Measurements from ENCODE around the gene TNKS2. TPM values are rescaled to one million over a fixed set of nuclear protein-coding genes. Genes with fewer than 3 reads are reported as not detected.

TNKS2 gene
- total and polyA plus RNA-seq, 10 donors = 12.4 to 78.2 (median 55.6) TPM

DNA sequence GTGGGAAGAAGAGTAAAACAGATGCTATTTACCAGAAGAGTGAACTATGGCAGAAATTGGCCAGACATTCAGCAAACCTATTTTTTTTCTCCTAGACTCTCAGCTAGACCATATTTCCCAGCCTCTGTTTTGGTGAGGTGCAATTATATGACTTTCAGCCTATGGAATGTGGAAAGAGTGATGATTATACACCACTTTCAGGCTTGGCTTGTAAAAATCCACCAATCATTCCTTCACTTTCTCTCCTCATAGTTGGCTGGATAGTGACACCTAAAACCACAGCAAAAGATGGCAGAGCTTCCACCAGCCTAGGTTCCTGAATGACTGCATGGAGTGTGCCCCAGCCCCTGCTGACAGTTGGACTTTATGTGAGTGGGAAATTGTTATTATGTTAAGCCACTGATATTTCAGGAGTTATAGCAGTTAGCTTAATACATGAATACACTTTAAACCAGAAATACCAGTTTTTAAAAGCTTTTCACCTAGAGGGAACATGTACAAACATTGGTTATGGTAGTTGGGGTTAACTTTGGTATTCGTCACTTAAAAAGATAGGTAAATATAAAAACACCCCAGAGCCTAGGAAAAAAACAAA, 19.1 kb upstream of the TNKS2 start:
- H3K27ac ChIP-seq = no peak overlapping the region
- intact Hi-C loops (cut with DNase I; ENCODE audit: low total_unique reads) = no loop called here
- no peaks in the 10 kb centered on the region for H3K4me1 ChIP-seq
- H3K36me3 ChIP-seq = no peaks in the 10 kb centered on the region
- peaks cover 0 to 7% (median 0%) of the 10 kb centered on the region in 7 donors for H3K27me3 ChIP-seq (replicated peaks in 1 of 7)
- WGBS, 5 donors = 93 to 98% (median 93%) methylated on average over 1 of the region's 1 CpG
- H3K9me3 ChIP-seq = no peaks in the 10 kb centered on the region
- no peak overlapping the region for H3K4me3 ChIP-seq
- no peak for DNase-seq
- TF ChIP-seq, protein P1, sequence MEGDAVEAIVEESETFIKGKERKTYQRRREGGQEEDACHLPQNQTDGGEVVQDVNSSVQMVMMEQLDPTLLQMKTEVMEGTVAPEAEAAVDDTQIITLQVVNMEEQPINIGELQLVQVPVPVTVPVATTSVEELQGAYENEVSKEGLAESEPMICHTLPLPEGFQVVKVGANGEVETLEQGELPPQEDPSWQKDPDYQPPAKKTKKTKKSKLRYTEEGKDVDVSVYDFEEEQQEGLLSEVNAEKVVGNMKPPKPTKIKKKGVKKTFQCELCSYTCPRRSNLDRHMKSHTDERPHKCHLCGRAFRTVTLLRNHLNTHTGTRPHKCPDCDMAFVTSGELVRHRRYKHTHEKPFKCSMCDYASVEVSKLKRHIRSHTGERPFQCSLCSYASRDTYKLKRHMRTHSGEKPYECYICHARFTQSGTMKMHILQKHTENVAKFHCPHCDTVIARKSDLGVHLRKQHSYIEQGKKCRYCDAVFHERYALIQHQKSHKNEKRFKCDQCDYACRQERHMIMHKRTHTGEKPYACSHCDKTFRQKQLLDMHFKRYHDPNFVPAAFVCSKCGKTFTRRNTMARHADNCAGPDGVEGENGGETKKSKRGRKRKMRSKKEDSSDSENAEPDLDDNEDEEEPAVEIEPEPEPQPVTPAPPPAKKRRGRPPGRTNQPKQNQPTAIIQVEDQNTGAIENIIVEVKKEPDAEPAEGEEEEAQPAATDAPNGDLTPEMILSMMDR (IDR thresholded peaks at IDR 0.05 in 8 of 11, conservative IDR thresholded peaks at IDR 0.05 in 3 of 11) = no peak
- TF ChIP-seq POLR2AphosphoS5 (IDR thresholded peaks at IDR 0.05) = no peak
- no peak for TF ChIP-seq POLR2A (IDR thresholded peaks at IDR 0.05)

DNA sequence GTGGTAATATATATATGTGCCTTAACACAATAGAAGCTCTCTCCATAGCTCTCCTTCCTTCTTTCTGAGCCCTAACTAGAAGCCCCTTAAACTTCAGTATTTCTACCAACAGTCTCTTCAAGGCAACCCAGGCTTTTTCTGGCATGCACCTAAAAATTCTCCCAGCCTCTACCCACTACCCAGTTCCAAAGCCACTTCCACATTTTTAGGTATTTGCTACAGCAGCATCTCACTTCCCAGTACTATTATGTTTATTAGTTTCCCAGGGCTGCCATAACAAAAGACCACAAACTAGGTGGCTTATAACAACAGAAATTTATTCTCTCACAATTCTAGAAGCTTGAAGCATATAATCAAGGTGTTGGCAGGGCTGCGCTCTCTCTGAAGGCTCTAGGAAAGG, 15.7 kb upstream of the TNKS2 start:
- H3K36me3 ChIP-seq = no peaks in the 10 kb centered on the region
- no peaks in the 10 kb centered on the region for H3K27me3 ChIP-seq (replicated peaks in 1 of 7)
- H3K9me3 ChIP-seq = no peaks in the 10 kb centered on the region
- intact Hi-C loops (cut with DNase I; ENCODE audit: low total_unique reads) = no loop called here
- no peak for TF ChIP-seq POLR2AphosphoS5 (IDR thresholded peaks at IDR 0.05)
- no peak for TF ChIP-seq POLR2A (IDR thresholded peaks at IDR 0.05)
- TF ChIP-seq, protein P1 (IDR thresholded peaks at IDR 0.05 in 8 of 11, conservative IDR thresholded peaks at IDR 0.05 in 3 of 11) = no peak
- no peak overlapping the region for H3K27ac ChIP-seq
- DNase-seq = no peak
- H3K4me3 ChIP-seq = no peak overlapping the region
- 92 to 100% (median 98%) methylated on average over 1 of the region's 1 CpG for WGBS, 5 donors
- no peaks in the 10 kb centered on the region for H3K4me1 ChIP-seq

DNA sequence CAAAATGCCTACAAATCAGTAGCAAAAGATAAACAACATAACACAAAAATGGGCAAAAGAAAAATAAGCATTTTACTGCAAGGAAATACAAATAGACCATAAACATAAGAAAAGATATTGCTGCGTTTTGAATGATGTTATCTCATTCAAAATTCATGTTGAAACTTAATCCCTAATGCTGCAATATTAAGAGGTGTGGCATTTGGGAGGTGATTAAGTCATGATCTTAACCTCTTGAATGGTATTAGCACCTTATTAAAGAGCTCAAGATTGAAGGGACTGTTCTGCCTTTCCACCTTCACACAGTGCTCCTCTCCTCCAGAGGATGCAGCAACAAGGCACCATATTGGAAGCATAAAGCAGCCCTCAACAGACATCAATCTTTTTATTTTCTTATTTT, 12.4 kb upstream of the TNKS2 start:
- H3K4me3 ChIP-seq = no peak overlapping the region
- TF ChIP-seq POLR2AphosphoS5 (IDR thresholded peaks at IDR 0.05) (no peak), POLR2A (IDR thresholded peaks at IDR 0.05) (no peak)
- TF ChIP-seq, protein P1 (IDR thresholded peaks at IDR 0.05 in 8 of 11, conservative IDR thresholded peaks at IDR 0.05 in 3 of 11) = no peak
- no peaks in the 10 kb centered on the region for H3K4me1 ChIP-seq
- whole genome bisulfite sequencing, 5 donors = 80 to 100% (median 86%) methylated on average over 1 of the region's 1 CpG
- no peaks in the 10 kb centered on the region for H3K9me3 ChIP-seq
- H3K36me3 ChIP-seq = no peaks in the 10 kb centered on the region
- intact Hi-C loops (cut with DNase I; ENCODE audit: low total_unique reads) = no loop called here
- DNase-seq = no peak
- no peak overlapping the region for H3K27ac ChIP-seq
- H3K27me3 ChIP-seq (replicated peaks in 1 of 7) = no peaks in the 10 kb centered on the region

DNA sequence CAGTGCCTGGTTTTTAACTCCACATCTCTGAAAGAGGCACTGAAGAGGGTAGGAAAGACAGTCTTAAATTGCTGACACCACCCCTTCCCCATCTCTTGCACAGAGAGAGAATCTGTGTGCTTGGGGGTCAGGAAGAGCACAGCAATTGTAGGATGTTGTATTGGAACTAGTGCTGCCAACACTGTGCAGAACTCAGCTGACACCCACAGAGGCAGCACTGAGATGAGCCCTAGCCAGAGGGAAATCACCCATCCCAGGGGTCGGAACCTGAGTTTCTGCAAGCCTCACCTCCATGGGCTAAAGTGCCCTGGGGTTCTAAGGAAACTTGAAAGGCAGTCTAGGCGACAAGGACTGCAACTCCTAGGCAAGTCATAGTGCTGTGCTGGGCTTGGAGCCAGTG, 11.0 kb upstream of the TNKS2 start:
- H3K4me1 ChIP-seq = no peaks in the 10 kb centered on the region
- intact Hi-C loops (cut with DNase I; ENCODE audit: low total_unique reads) = no loop called here

More for the DNA sequence above, 11.0 kb upstream of the TNKS2 start:
- TF ChIP-seq POLR2A (IDR thresholded peaks at IDR 0.05) = no peak
- TF ChIP-seq POLR2AphosphoS5 (IDR thresholded peaks at IDR 0.05) = no peak
- TF ChIP-seq, protein P1 (IDR thresholded peaks at IDR 0.05 in 8 of 11, conservative IDR thresholded peaks at IDR 0.05 in 3 of 11) = no peak
- no peak overlapping the region for H3K27ac ChIP-seq
- H3K36me3 ChIP-seq = no peaks in the 10 kb centered on the region
- no peaks in the 10 kb centered on the region for H3K27me3 ChIP-seq (replicated peaks in 1 of 7)
- no peak for DNase-seq
- no peak overlapping the region for H3K4me3 ChIP-seq
- 86 to 100% (median 97%) methylated on average over 2 of the region's 2 CpGs for WGBS, 5 donors
- no peaks in the 10 kb centered on the region for H3K9me3 ChIP-seq
